Raji (cell line): ENCODE results near the gene KLHL22.

Source experiments
- POLR2A ChIP-seq: IDR thresholded peaks from 2 replicates; pipeline ENCODE4 v1.6.1; 2011; ENCODE audit warnings: low read depth, low read length, control low read depth; ENCODE audit not compliant: insufficient read depth

KLHL22 gene

GRCh38 chr22:20414059-20414440, 81.5 kb downstream of the KLHL22 start:
- no peak for TF ChIP-seq POLR2A

- TF ChIP-seq POLR2A = no peak
Measured at GRCh38 chr22:20413217-20414058, 82.2 kb downstream of the KLHL22 start.

- no peak for TF ChIP-seq POLR2A
Measured at GRCh38 chr22:20412474-20413216, 83.0 kb downstream of the KLHL22 start.

- no peak for TF ChIP-seq POLR2A
Measured at GRCh38 chr22:20408891-20409290, 86.7 kb downstream of the KLHL22 start.

- TF ChIP-seq POLR2A = no peak
Measured at GRCh38 chr22:20407829-20408228, 87.8 kb downstream of the KLHL22 start.

- TF ChIP-seq POLR2A = no peak
Measured at GRCh38 chr22:20406686-20407408, 88.7 kb downstream of the KLHL22 start.

GRCh38 chr22:20405931-20406685, 89.5 kb downstream of the KLHL22 start:
- TF ChIP-seq POLR2A = no peak

GRCh38 chr22:20405291-20405930, 90.2 kb downstream of the KLHL22 start:
- TF ChIP-seq POLR2A = no peak

GRCh38 chr22:20404881-20405280, 90.7 kb downstream of the KLHL22 start:
- no peak for TF ChIP-seq POLR2A

- no peak for TF ChIP-seq POLR2A
Measured at GRCh38 chr22:20403779-20404140, 91.8 kb downstream of the KLHL22 start.

- TF ChIP-seq POLR2A = no peak
Measured at GRCh38 chr22:20402960-20403778, 92.4 kb downstream of the KLHL22 start.

- no peak for TF ChIP-seq POLR2A
Measured at GRCh38 chr22:20401376-20402014, 94.1 kb downstream of the KLHL22 start.

- TF ChIP-seq POLR2A = no peak
Measured at GRCh38 chr22:20400606-20401375, 94.8 kb downstream of the KLHL22 start.
